ENCODE data around the gene CRLF2. TPM values are rescaled to one million over a fixed set of nuclear protein-coding genes. Genes with fewer than 3 reads are reported as not detected.

The CRLF2 gene
- total RNA-seq, 2 donors from 2014 or later = not detected

DNA sequence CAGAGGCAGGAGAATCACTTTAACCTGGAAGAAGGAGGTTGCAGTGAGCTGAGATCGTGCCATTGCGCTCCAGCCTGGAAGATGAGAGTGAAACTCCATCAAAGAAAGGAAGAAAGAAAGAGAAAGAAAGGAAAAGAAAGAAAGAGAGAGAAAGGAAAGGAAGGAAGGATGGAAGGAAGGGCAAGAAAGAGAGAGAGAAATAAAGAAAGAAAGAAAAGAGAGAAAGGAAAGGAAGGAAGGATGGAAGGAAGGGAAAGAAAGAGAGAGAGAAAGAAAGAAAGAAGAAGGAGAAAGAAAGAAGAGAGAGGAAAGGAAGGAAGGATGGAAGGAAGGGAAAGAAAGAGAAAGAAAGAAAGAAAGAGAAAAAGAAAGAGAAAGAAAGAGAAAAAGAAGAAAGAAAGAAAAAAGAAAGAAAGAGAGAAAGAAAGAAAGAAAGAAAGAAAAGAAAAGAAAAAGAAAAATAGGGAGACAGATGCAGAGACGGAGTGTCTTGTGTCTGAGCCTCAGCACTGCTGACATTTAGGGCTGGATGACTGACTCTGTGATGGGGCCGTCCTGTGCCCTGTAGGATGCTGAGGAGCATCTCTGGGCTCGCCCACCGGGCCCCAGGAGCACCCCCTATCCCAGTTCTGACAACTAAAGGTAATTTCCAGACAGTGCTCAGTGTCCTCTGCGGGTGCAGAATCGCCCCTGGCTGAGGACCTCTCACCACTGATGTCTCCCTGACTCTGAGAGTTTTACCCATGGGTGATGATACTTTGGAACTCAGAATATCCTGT is 61.7 kb downstream of the CRLF2 start:
- Histone ChIP-seq H3K27ac (no peak overlapping the region), H3K27me3 (replicated peaks; ENCODE audit: insufficient read depth) (no peaks in the 10 kb centered on the region), H3K4me1 (replicated peaks) (no peaks in the 10 kb centered on the region), H3K36me3 (no peaks in the 10 kb centered on the region), H3K4me3 (no peak overlapping the region), H3K9me3 (no peaks in the 10 kb centered on the region)
- intact Hi-C loops (cut with DNase I) = loop anchor here (10.0 kb wide), 1 partner anchor 726 kb away; no protein-coding TSS in a partner anchor
- WGBS = 68% methylated on average over 8 of the region's 8 CpGs
- no peak for TF ChIP-seq CTCF (IDR thresholded peaks at IDR 0.05)
- no peak for TF ChIP-seq POLR2A (IDR thresholded peaks at IDR 0.05)
- TF ChIP-seq POLR2AphosphoS5 (IDR thresholded peaks at IDR 0.05) = no peak
- no peak for DNase-seq (ENCODE audit: low spot score)

- Histone ChIP-seq H3K27me3 (replicated peaks; ENCODE audit: insufficient read depth) (no peaks in the 10 kb centered on the region), H3K36me3 (no peaks in the 10 kb centered on the region), H3K4me1 (replicated peaks) (no peaks in the 10 kb centered on the region), H3K27ac (no peak overlapping the region), H3K9me3 (no peaks in the 10 kb centered on the region), H3K4me3 (no peak overlapping the region)
- DNase-seq (ENCODE audit: low spot score) = no peak
- WGBS = 37% methylated on average over 29 of the region's 29 CpGs
- intact Hi-C loops (cut with DNase I) = no loop called here
- no peak for TF ChIP-seq POLR2AphosphoS5 (IDR thresholded peaks at IDR 0.05)
Observed at GRCh38 chrX:1147611-1148515, 64.6 kb downstream of the CRLF2 start.

DNA sequence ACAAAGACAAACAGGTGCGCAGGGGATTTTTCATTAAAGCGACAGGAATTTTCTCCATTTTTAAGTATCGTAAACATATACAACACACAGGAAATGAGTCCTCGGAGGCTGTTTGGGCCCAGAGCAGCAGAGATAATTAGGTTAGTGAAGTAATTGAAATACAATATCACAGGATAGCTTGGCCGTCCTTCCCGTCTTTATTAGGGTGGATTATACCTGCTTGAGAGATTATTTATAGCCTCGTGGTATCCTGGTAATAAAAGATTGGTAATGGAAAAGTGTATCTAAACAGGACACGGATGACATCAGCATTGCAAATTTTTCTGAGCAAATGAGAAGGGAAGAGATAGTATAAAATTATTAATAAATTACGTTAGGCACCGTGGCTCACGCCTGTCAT is 68.2 kb downstream of the CRLF2 start:
- intact Hi-C loops (cut with DNase I) = no loop called here
- no peak for DNase-seq (ENCODE audit: low spot score)
- Histone ChIP-seq H3K36me3 (no peaks in the 10 kb centered on the region), H3K4me1 (replicated peaks) (no peaks in the 10 kb centered on the region), H3K27me3 (replicated peaks; ENCODE audit: insufficient read depth) (no peaks in the 10 kb centered on the region), H3K4me3 (no peak overlapping the region), H3K27ac (no peak overlapping the region), H3K9me3 (no peaks in the 10 kb centered on the region)
- WGBS = 32% methylated on average over 11 of the region's 11 CpGs
- TF ChIP-seq POLR2AphosphoS5 (IDR thresholded peaks at IDR 0.05) = no peak
- TF ChIP-seq CTCF (IDR thresholded peaks at IDR 0.05) = no peak
- no peak for TF ChIP-seq POLR2A (IDR thresholded peaks at IDR 0.05)

Other genes starting within 250 kb of the CRLF2 start
- gene CSF2RA, start 56.2 kb upstream of the CRLF2 start, total RNA-seq = 1 to 10 TPM; 4.0 to 5.4 TPM
- 1 to 10 TPM; 3.3 to 7.2 TPM for gene IL3RA, start 124.1 kb upstream of the CRLF2 start, total RNA-seq
- 100 to 1,000 TPM; 252 to 358 TPM for gene SLC25A6, start 179.5 kb upstream of the CRLF2 start, total RNA-seq
- gene ASMTL, start 240.3 kb upstream of the CRLF2 start, total RNA-seq = 10 to 100 TPM; 43.1 to 44.2 TPM